Adrenal gland (tissue), 12 donors: ENCODE measurements around the gene PEX14. TPM values are rescaled to one million over a fixed set of nuclear protein-coding genes. Genes with fewer than 3 reads are reported as not detected.

Source experiments
- DNase-seq, 7 donors: peaks; one replicate each; pipeline ENCODE4 v3.0.0-alpha.2; 2019 to 2020
- H3K27ac ChIP-seq, 5 donors: fragments of 200-600 bp; sonication (generic) in 4 of 5; 1 replicate in 3 of 5; 2 replicates in 2 of 5; pipeline versions ENCODE4 v1.5.1 to v1.8.0; 2016 to 2020; ENCODE audit warnings: mild to moderate bottlenecking in 1 of 5
- H3K27me3 ChIP-seq: fragments of 200-600 bp; 2 replicates; pipeline ENCODE4 v1.8.0; 2021
- H3K36me3 ChIP-seq, 2 donors: fragments of 200-600 bp; replicated peaks in 1 of 2; 1 replicate in 1 of 2; 2 replicates in 1 of 2; pipeline versions ENCODE4 v1.5.1 to v1.8.0; 2018 to 2022
- H3K4me1 ChIP-seq, 2 donors: fragments of 200-600 bp; replicated peaks in 1 of 2; 1 replicate in 1 of 2; 2 replicates in 1 of 2; pipeline versions ENCODE4 v1.5.1 to v1.8.0; 2018 to 2021
- H3K4me3 ChIP-seq, 4 donors: fragments of 200-600 bp; sonication (generic) in 3 of 4; one replicate each; pipeline ENCODE4 v1.5.1; 2016 to 2018
- H3K9me3 ChIP-seq, 3 donors: fragments of 200-600 bp; sonication (generic) in 1 of 3; replicated peaks in 1 of 3; 1 replicate in 2 of 3; 2 replicates in 1 of 3; pipeline versions ENCODE4 v1.5.1 to v1.8.0; 2016 to 2021
- POLR2A ChIP-seq, 2 donors: fragments of 450-650 bp; IDR thresholded peaks; one replicate each; pipeline ENCODE4 v1.6.1; 2017; ENCODE audit warnings: antibody characterized with exemption in 2 of 2, mild to moderate bottlenecking in 2 of 2, moderate library complexity in 1 of 2
- WGBS, 4 donors: extraction: QIAGEN DNeasy Blood & Tissue Kit in 2 of 4; methylation state at CpG; one replicate each; pipeline versions ENCODE4 v1.1.5 to v1.1.7; 2013 to 2017; 5-methylcytosine and 5-hydroxymethylcytosine counted together
- intact Hi-C, 2 donors: fragments of 100-400 bp; cut with DNase I; formaldehyde crosslinking; loops; one replicate each; pipeline versions ENCODE4 v1.14.1 to v1.15.0; 2022 to 2023
- polyA plus RNA-seq, 3 donors: library from polyadenylated mRNA; stranded (reverse); fragments of 200-250 nt in 2 of 3; fragments of 350-450 nt in 1 of 3; fragmentation: Illumina TruSeq in 1 of 3; extraction: RNeasy Lipid Tissue Mini Kit (QIAGEN cat#74804) in 1 of 3; gene quantifications; one replicate each; pipeline ENCODE4 v1.2.3, GENCODE V29; 2013 to 2014
- total RNA-seq, 9 donors: library from RNA; depleted of rRNA in 4 of 9; stranded (reverse); fragments of >200 nt in 4 of 9; fragments of 120-200 nt in 1 of 9; fragmentation: NEBNext Ultra II Directional in 1 of 9; extraction: Animal tissue kit (Norgen Biotek cat#: 25700) in 1 of 9; gene quantifications; one replicate each; pipeline versions ENCODE4 v1.1.0 to v1.2.4, GENCODE V29; 2013 to 2023
- TF ChIP-seq, protein P1 (sequence below), 6 experiments: fragments of 450-650 bp in 4 of 6; fragments of 200-600 bp in 2 of 6; sonication (generic) in 1 of 6; IDR thresholded peaks; 1 replicate in 5 of 6; 2 replicates in 1 of 6; pipeline versions ENCODE4 v1.5.1 to v1.8.0; 2016 to 2021; ENCODE audit warnings: antibody characterized with exemption in 6 of 6, mild to moderate bottlenecking in 2 of 6, moderate library complexity in 1 of 6
- donor health status: healthy with polysubstance abuse.
- donor health status: Bipolar disorder and iron deficiency.
- donor health status: DM: yes; HTN: yes; CAD: no.
- donor health status: DM: no; HTN: no; CAD: no.
- donor health status: DM: no; HTN: no; CAD: no.
- donor health status: DM: yes; HTN: yes; CAD: no.

Gene PEX14
- total and polyA plus RNA-seq, 12 donors, result 9.7 to 23.9 (median 18.1) TPM

DNA sequence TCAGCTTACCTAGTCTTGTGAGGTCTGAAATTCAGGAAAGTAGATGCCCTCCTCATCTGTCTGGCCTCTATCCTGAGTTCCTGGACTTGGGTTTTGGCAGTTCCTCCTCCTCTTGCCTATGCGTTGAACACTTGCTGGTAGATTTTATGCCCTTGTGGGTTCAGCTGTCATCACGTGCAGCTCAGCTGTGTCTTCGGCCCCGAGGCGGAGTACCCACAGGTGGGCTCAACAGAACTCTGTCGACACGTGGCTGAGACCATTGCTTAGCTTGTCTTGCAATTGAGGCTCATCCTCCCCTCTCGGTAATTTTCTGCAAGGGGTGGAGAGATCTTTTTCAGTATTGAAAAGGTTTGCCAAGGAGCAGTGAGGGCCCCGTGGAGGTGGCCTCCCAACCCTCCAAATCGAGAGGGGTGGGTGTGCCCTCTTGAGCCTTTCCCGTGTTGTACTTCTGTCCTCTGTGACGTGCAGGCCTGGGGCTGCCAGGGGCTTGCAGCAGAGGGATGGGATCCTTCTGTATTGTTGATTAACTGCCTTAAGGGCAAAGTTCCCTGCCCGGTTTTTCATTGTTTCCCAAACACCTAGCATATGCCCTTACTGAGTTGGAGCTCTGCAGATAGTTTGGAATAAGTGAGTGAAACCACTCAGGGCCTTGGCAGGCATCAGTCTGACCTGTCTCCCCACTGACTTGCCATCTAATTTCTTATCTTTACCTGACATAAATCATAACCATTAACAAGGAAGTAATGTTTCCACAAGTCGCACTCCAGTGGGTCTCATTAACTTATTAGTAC is 41.6 kb upstream of the PEX14 start:
- no peaks in the 10 kb centered on the region for H3K27me3 ChIP-seq
- H3K4me3 ChIP-seq, result no peak overlapping the region
- H3K9me3 ChIP-seq, result no peaks in the 10 kb centered on the region
- 77 to 85% (median 81%) methylated on average over 14 of the region's 14 CpGs for WGBS, 4 donors
- DNase-seq, result no peak
- no peak overlapping the region for H3K27ac ChIP-seq
- no peak for TF ChIP-seq POLR2A (IDR thresholded peaks at IDR 0.05)
- TF ChIP-seq, protein P1, sequence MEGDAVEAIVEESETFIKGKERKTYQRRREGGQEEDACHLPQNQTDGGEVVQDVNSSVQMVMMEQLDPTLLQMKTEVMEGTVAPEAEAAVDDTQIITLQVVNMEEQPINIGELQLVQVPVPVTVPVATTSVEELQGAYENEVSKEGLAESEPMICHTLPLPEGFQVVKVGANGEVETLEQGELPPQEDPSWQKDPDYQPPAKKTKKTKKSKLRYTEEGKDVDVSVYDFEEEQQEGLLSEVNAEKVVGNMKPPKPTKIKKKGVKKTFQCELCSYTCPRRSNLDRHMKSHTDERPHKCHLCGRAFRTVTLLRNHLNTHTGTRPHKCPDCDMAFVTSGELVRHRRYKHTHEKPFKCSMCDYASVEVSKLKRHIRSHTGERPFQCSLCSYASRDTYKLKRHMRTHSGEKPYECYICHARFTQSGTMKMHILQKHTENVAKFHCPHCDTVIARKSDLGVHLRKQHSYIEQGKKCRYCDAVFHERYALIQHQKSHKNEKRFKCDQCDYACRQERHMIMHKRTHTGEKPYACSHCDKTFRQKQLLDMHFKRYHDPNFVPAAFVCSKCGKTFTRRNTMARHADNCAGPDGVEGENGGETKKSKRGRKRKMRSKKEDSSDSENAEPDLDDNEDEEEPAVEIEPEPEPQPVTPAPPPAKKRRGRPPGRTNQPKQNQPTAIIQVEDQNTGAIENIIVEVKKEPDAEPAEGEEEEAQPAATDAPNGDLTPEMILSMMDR (IDR thresholded peaks at IDR 0.05), result no peak
- intact Hi-C loops, result loop anchor here (5.0 kb wide), 1 partner anchor 59 kb away; no protein-coding TSS in a partner anchor
- no peaks in the 10 kb centered on the region for H3K36me3 ChIP-seq
- peaks cover 9 to 16% of the 10 kb centered on the region in 2 donors for H3K4me1 ChIP-seq

DNA sequence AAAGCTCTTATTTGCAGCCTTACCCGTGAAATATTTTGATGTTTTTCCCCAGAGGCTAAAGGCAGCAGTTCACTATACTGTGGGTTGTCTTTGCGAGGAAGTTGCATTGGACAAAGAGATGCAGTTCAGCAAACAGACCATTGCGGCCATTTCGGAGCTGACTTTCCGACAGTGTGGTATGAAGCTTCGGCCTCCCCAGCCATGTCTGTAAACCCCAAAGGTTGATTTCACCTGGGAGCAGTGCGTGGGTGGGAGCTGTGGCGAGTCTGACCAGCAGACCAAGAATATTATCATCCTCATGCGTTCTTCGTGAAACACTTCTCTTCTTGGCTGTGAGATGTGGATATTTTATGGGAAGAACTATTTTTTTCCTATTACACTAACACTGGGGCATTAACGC is 41.0 kb upstream of the PEX14 start:
- H3K27me3 ChIP-seq, result no peaks in the 10 kb centered on the region
- H3K27ac ChIP-seq, result no peak overlapping the region
- no peak for TF ChIP-seq POLR2A (IDR thresholded peaks at IDR 0.05)
- TF ChIP-seq, protein P1 (IDR thresholded peaks at IDR 0.05), result no peak
- intact Hi-C loops, result loop anchor here (5.0 kb wide), 1 partner anchor 59 kb away; no protein-coding TSS in a partner anchor
- no peak overlapping the region for H3K4me3 ChIP-seq
- 88 to 90% (median 90%) methylated on average over 11 of the region's 11 CpGs for WGBS, 4 donors
- DNase-seq, result no peak
- H3K4me1 ChIP-seq, result peaks cover 9 to 14% of the 10 kb centered on the region in 2 donors
- H3K9me3 ChIP-seq, result no peaks in the 10 kb centered on the region
- H3K36me3 ChIP-seq, result no peaks in the 10 kb centered on the region

DNA sequence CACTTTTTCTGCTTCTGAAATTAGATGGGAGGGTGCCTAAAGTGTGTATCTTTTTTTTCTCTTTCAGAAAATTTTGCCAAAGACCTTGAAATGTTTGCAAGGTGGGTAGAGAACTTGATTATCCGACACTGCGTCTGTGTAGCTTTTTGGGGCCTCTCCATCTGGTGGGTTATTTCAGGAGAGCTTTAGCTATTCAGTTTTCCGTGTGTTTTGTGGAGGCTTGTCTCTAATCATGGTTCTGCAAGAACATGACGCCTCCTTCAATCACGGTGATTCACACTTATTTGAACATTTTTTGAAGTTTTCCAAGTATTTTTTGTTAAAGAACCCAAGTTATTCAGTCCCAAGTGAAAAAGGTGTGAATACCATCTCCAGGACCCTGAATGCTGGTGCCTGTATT is 40.2 kb upstream of the PEX14 start:
- no peak for DNase-seq
- Histone ChIP-seq H3K9me3 (no peaks in the 10 kb centered on the region), H3K4me1 (peaks cover 9 to 14% of the 10 kb centered on the region in 2 donors), H3K27ac (no peak overlapping the region), H3K27me3 (no peaks in the 10 kb centered on the region), H3K36me3 (no peaks in the 10 kb centered on the region), H3K4me3 (no peak overlapping the region)
- intact Hi-C loops, result loop anchor here (5.0 kb wide), 1 partner anchor 58 kb away; no protein-coding TSS in a partner anchor
- whole genome bisulfite sequencing, 4 donors, result 91 to 96% (median 94%) methylated on average over 5 of the region's 5 CpGs
- TF ChIP-seq, protein P1 (IDR thresholded peaks at IDR 0.05), result no peak
- TF ChIP-seq POLR2A (IDR thresholded peaks at IDR 0.05), result no peak

DNA sequence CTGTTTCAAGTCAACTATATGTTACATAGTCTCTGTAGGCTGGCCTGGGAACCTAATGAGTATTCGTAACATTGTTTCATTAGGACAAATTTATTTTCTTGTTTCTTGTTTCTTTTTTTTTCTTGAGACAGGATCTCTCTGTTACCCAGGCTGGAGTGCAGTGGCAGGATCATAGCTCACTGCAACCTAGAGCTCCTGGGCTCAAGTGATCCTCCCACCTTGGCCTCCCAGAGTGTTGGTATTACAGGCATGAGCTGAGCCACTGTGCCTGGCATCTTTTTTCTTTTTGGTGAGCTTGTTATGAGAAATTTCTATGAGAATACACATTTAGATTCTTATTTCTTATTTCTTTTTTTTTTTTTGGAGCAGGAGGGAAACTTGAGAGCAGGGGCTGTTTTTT is 37.7 kb upstream of the PEX14 start:
- 94 to 100% (median 96%) methylated on average over 1 of the region's 1 CpG for WGBS, 4 donors
- H3K36me3 ChIP-seq, result no peaks in the 10 kb centered on the region
- H3K9me3 ChIP-seq, result no peaks in the 10 kb centered on the region
- H3K4me1 ChIP-seq, result no peaks in the 10 kb centered on the region
- H3K4me3 ChIP-seq, result no peak overlapping the region
- no peak for TF ChIP-seq POLR2A (IDR thresholded peaks at IDR 0.05)
- TF ChIP-seq, protein P1 (IDR thresholded peaks at IDR 0.05), result no peak
- DNase-seq, result no peak
- intact Hi-C loops, result no loop called here
- no peaks in the 10 kb centered on the region for H3K27me3 ChIP-seq
- no peak overlapping the region for H3K27ac ChIP-seq
